HK-2 (cell line): ENCODE data around the gene FAM53B.

Experiments used
- DNase-seq: peaks from one replicate; pipeline ENCODE4 v3.0.0-alpha.2; 2018; ENCODE audit not compliant: unreplicated experiment

The FAM53B gene

DNA sequence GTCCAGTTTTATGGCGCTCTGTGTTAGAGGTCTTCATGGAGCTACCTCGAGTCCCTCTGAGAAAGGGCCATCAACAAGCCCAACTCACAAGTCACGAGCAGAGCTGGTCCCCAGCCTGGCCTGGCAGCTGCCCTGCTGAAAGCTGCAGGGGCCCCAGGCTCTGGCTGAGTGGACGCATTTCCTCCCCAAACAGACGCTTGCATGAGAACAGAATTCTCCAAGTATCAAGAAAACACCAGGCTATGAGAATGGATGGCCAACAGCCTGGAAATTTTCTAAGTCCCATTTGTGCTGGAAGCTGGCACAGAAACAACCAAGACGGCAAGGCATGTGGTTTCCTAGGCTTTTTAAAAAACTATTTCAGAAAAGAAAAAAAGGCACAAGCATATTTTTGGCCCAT, 114.8 kb downstream of the FAM53B start:
- DNase-seq: no peak

DNA sequence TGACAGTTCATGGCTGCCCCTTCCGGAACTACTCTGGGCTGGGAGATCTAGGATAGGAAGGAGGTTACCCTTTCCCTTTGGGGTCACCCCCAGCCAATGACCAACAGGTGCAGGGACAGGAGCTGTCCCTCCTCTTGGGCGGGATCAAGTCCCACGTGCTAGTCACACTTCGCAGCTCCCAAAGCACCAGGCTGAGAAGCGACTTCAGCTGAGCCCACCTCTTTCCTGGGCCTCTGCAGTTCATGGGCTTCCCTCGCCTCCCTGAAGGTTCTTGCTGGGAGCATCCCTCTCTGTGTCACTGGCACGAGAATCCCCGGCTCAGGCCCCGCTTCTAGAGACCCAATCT, 115.5 kb downstream of the FAM53B start:
- DNase-seq: no peak

DNA sequence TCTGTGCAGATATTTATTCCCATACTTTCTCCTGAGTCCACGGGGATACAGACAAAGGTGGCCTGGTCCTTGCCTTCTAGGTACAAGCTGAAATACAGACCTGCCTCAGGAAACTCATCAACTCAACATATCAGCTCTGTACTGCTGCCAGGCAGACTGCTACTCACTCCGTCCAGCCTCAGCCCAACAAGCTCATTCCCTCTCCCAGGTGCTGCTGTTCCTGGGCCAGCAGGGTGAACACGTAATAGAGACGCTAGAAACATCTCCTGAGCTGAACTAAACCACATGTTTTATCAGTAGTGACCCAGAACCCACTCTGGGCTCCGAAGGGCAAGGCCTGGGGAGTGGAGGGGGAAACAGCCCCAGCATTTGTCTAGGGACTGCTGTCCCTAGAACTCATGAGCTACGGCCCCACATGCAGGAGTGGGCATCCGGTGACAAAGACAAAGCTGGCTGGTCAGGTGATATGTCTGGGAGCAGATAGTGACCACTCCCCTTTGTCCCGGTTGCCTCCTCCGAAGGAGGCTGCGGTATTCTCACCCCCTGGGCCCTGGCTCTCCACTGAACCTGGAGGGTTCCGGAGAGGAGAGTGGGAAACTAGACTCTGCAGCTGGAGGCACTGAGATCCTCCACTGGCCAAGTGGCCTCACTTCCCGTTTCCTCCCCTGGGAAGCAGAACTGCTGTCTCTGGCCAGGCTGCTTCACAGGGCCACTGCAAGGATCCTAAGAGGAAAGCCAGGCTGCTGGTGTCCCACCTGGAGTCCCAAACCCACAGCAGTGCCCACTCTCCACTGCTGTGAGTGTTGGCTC, 116.1 kb downstream of the FAM53B start:
- DNase-seq: no peak

DNA sequence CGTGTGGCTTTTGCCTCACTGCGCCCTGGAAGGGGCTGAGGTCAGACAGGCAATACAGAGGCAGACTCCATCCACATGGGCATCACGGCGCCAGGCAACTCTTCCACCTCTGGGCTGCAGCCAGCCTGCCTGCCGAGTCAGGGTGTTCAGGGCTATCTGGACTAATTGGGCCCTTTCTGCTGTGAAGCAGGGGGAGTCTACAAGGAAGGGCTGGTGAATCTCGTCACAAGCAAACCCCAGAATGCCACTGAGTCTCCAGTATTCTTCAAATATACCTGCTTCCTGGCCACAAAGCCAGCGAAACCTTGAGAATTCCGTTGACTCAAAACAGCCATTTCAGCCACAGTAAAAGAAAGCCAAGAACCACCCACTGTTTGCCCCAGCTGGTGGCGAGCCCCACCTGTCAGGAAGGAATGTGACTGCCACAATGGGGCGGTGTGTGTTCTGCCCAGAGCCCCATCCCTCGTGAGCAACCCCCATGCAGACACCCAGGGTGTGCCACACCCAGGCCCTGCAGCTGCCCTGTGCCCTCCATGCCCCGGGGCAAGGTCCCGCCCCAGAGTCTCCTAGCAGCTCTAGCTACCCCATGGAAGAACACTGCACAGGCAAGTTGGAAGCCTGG, 117.3 kb downstream of the FAM53B start:
- DNase-seq: no peak

DNA sequence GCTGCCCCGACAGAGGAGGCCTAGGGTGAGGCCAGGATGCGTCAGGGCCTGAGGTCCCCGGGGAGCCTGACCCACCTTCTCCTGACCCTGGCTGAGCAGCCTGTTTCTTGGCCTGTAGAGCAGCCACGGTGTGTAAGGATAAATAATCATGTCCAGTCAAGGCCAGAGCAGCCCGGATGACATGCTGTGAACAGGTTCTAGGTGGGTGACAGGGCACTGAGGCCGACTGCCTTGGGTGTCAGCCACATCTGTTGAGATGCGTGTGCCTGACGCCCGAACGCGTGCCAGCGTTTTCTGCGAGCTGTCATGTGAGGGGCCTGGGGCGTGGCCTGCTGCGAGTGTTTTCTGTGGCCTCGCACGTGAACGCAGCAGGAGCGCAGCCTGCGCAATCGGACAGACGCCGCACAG, 118.3 kb downstream of the FAM53B start:
- DNase-seq: no peak

DNA sequence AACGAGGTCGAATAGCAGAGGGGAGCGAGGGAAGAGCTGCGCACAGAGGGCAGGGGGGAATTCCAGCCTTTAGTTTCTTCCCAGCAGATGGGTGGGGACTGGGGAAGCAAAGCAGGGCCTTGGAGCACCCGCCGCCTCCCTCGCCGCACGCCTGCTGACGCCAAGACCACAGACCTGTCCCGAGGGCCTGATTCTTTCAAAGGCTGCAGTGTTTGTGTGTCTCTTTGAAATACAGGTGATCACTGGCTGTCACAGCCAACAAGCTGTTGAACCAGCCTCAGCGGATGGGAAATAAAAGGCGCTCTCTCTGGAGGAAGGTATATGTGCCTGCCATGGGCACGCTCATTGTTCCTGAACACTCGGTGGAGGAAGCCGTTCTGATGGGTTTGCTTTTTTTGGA, 119.3 kb downstream of the FAM53B start:
- DNase-seq: no peak

DNA sequence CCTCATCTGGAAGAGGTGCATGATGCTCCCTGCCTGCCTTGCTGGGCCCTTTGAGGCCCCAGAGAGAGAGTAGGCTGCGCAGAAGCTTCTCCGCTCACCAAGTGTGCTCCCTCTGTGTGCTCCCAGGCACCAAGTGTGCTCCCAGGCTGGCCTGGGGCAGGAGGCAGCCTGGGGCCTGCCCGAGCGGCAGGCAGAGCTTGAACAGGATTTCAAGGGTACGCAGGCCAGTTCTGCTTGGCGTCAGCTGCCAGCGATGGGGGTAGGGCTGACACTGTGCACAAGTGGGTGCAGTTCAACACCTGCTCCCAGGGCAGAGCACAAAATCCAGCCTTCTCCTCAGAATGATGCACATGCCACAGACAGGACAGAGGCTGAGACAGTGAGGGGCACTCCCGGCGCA, 119.7 kb downstream of the FAM53B start:
- DNase-seq: no peak

DNA sequence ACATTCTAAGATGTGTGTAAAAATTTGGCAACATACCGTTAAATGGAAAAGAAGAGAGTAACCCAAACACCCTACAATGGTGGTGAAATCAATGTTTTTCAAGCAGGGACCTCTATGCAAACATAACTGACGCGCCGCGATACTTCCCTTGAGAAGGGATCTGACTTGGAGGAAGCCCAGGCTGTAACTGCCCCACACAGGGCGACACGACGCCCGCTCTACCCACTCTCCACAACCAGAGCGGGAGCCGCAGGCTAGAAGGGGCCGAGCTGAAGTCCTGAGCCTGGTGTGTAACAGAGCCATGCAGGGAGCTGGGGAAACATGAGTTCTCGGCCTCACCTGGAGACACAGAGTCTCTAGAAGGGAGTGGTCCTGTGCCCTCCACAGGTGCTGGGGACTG, 120.2 kb downstream of the FAM53B start:
- DNase-seq: no peak

DNA sequence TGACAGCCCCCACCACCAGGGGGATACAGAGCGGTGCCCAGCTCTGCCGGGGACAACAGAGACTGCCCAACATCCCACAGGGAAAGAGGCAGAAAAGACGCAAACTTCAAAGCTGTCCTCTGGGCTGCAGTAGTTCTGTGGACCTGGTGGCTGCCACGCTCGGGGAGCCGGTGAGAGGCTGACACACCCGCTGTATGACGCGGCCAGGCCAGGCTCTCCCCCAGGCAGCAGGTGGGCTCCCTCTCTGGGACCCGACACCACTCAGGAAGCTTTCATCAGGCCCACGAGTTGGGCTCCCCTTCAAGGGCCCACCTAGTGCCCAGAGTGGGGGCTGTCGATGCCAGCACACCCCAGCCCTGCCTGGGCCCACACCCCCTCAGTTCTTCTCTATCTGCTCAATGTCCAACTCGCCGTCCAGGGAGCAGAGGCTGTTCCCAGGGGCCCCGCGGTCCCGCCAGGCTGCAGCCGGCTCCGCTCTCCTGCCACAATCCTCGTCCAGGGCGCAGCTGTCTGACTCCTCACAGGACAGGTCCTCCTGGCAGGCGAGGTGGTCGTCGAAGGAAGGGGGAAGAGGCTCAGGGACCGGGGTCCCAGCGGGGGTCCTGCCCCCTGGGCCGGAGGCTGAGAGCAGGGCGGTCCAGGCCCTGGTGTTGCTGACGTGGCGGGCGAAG, 121.2 kb downstream of the FAM53B start:
- DNase-seq: no peak

DNA sequence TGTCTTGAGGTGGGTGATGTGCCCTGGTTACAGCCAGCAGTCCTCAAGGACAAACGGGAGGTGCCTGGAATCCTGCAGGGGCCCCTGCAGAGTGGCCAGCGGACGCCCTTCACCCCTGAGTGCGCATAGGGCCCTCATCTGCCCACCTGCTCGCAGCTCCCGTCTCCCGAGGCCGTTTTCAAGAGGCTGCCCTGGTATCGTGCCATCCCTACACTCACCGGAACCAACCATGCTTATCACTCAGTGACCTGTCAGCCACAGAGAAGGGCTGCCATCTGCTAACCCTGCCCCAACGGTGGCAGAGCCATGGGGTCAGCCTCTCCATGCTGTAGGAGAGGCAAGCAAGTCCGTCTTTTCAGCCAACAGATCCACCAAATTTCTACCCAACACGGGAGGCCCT, 122.0 kb downstream of the FAM53B start:
- no peak for DNase-seq

DNA sequence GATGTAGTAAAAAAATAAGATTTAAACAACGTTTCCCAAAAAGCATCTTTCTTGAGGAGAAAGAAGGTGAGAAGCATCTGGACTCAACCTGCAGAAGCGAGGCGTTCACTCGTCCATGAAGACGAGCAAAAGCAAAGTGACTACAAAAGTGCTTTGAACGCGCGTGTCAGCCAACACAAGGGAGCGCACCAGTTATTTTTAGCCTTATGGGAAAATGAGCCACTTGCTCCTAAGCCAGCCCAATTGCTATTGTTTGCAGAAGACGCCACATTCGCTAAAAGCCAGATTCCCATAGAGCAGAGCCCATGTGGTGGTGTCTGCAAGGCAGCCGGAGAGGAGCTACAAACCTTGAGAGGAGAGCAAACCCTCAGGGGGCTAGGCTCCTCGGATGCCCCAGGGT, 122.5 kb downstream of the FAM53B start:
- no peak for DNase-seq

DNA sequence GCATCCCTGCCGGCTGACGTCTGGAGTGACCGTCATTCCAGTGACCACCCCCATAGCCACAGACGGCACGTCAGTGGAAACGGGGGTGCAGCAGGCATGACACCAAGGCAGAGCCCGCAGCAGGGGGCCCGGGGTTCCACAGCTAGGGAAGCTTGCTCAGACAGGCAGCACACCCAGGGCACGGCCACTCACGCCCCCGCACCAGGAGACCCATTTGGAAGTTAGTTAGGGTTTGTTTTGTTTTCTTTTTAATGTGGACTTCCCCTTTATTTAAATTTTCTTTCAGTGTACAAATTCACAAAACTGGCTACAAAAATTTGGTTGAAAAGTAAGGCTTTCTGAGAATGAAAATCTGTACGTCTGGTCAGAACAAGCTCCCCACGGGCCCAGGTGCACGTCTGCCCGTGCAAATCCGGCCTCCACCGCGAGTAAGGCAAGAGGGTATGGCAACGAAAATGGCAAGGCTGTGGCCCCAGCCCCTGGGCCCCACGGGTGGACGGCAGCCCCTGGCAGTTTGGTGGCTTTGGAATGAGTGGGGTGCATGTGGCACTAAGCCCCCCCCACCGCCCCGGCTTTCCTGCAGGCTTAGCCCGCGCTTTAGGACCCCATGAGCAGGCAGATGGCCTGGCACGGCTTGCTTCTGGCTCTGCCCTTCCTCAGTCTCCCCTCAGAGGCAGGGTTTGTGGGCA, 124.2 kb downstream of the FAM53B start:
- DNase-seq: no peak

DNA sequence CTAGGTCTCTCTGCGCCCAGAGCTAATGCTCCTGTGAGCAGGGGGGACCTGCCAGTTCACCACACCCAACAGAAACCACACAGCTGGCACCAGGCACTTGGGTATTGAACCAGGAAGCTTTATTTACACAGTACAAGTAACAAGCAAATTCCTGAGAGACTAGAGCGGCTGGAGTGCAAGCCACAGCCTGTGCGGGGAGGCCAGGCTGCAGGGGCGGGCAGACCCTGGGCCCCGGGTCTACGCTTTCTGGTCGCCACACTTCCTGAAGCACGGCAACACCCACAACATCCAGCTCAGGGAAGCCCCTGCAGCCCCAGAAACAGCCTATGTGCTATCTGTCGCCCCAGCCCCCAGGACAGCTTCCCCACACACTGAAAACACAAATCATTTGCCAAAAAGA, 125.0 kb downstream of the FAM53B start:
- DNase-seq: no peak

DNA sequence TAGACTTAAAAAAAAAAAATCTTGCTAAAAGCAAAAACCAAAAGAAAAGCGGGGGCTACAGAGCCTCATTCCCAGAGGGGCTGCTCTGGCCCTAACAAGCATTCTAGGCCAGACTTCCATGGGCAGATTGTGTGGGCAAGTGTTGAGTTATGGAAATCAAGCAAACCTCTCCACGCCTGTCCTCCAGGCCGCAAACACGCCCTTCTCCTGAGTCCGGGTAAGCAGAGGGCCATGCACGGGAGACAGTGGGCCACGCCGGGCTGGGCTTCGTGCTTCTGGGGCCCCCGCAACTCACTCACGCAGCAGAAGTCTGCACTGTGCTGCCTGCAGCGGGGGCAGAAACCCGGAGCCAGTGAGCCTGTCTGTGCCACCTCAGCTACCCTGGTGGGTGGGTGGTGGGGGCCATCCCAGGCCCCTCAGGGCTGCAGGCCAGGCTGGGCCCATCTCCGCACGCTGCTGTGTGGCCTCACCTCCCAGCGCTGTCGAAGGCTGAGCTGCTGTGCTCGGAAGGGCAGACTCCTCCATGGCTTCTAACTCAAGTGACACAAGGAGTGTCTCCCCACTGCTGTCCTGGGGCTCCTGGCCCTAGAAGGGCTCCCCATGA, 125.6 kb downstream of the FAM53B start:
- DNase-seq: no peak

DNA sequence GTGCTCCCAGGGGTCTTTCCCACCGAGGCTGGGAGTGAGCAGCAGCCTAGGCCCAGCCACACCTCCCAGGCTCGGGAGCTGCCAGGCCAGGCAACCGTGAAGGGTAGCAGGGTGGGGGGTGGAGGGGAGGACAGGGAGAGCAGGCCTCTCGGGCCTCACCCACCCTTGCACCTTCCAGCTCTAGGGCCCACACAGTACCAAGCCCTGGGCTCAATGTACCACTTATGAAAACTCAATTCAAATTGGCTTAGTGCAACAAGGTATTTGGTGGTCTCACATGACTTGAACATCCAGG, 127.4 kb downstream of the FAM53B start:
- DNase-seq: no peak

DNA sequence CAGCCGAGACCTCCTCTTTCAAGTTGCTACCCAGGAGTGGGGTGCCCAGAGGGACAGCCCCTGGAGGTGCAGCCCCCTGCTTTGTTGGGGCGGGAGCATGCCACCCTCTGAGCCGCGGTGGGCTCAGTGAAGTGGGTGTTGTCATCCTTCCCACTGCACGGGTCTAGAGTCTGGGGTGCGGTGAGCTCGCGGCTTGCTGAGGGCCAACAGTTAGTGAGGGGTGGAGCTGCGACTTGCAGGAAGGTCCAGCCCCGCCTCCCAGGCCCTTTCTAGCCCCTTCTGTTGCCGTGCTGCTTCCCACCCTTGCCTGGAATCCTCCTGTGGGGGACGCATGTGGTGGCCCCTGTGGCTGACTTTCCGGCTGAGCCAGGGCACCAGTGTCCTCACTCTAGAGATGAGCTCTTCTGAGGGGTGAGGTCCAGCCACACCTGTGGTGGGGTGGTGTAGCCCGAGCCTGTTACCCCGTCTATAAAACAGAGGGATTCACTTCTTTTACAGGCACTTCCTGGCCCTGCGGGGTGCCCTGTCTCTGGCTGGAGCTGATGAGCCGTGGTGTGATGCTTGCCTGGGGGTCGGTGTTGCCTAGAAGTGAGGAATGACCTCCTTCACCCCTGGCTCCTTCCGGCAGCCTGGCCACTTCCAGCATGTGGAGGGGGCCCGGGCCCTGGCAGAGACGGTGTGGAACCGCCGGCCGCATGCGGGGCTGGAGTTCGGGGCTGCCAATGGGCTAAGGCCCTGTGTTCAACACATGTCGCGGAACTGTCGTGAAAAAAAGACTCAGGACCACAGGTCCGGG, 127.9 kb downstream of the FAM53B start:
- no peak for DNase-seq

DNA sequence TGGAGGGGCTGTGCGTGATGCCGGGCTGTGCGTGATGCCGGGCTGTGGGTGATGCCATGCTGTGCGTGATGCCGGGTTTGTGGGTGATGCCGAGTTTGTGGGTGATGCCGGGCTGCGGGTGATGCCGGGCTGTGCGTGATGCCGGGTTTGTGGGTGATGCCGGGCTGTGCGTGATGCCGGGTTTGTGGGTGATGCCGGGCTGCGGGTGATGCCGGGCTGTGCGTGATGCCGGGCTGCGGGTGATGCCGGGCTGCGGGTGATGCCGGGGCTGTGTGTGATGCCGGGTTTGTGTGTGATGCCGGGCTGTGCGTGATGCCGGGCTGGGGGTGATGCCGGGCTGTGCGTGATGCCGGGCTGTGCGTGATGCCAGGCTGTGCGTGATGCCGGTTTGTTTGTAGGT, 128.9 kb downstream of the FAM53B start:
- DNase-seq: no peak

DNA sequence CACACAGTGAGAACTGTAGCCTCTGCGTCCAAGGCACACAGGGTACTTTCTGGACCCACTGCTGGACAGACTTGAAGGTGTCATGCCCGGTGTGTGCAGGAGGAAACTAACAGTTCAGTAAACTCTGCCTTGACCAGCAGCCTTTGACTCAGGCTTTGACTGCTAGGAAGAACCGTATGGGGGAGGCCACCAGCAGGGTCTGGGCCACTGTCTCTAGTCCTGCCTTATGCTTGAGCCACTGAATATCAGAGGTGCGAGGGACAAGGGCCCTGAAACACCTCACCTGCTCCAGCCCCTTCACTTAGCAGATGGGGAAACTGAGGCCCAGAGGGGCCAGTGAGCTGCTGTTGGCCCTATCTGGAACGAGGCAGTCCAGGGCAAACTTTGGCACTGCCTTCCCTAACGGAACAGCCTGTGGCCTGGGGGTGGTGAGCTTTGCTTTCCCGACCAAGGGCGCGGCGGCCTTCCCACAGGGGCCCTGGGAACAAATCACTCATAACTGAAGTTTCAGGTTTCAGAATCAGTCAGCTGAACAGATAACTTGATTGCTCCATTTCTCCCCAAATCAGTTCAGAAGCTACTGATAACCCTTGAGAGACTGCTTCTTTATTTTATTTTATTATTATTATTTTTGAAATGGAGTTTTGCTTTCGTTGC, 130.0 kb downstream of the FAM53B start:
- DNase-seq: no peak

DNA sequence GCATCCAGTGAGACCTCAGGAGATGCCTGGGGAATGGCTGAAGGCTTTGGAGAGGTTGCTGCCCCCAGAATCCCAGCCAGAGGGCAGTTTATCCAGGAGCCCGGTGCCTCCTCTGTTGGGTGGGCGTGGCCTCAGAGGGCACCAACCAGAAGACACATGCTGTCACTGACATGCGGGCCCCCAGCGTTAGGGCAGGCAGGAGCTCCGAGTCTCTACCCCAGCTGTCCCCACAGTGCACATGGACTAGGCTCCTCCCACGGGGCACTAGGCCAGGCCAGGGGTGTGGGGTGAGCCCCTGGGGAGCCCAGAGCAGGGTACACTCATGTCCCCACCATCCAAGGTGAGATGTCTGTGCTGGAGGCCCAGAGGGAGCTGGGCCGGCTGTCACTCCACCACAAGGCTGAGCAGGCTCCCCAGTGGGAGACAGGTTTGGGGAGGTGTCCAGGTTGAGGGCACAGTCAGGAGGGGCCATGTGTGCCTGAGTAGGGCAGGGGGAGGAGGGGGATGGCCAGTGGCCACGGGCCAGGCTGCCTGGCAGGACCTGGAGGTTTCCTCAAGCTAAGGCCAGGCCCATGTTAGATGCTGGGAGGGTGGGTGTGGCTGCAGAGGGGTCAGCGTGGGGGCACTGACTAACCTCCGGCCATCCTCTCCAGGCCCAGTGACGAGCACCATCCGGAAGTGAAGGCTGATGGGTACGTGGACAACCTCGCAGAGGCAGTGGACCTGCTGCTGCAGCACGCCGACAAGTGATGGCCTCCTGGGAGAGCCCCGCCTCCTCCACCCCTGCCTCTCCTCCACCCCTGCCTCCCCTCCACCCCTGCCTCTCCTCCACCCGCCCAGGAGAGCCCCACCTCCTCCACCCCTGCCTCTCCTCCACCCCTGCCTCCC, 131.3 kb downstream of the FAM53B start:
- no peak for DNase-seq

DNA sequence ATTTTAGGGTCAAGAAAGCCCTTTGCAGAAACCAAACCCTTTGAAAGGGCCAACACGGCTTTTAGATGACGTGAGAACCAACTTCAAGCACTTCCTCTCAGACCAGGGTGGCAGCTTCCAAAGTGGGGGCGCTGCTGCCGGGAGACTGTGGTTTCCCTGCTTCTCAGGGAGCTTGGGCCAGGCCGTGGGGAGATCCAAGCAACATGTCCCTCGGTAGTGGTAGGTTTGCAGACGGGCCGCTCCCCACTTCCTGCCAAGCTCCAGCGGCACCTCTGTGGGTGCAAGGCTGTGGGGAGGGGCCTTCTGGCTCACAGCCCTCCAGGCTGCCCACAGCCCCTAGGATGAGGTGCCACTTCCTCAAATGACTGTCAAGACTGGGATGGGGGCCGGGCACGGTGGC, 132.4 kb downstream of the FAM53B start:
- DNase-seq: no peak
